ENCODE data around the gene PPM1A. TPM values are rescaled to one million over a fixed set of nuclear protein-coding genes. Genes with fewer than 3 reads are reported as not detected.

PPM1A gene
- total and polyA plus RNA-seq, 9 of the 15 experiments (the other 6 are each of a cell fraction or from before 2014, with no cell fraction given) = 5.5 to 23.9 (median 15.2) TPM

GRCh38 chr14:60332869-60333268, 83.8 kb downstream of the PPM1A start (continued):
- no peak for TF ChIP-seq CHAMP1 (IDR thresholded peaks at IDR 0.05)
- no peak for TF ChIP-seq PREB (CRISPR knock-in tag; IDR thresholded peaks at IDR 0.05)

GRCh38 chr14:60339571-60339970, 90.5 kb downstream of the PPM1A start:
- intact Hi-C loops (cut with micrococcal nuclease) = loop anchor here (10.0 kb wide), 2 partner anchors 275 to 915 kb away; no protein-coding TSS in a partner anchor
- Histone ChIP-seq H3K4me3 (no peak overlapping the region), H3K9ac (ENCODE audit: insufficient read depth in 1 of 2, low read depth in 2 of 2, low read length in 2 of 2) (no peak overlapping the region), H3K79me2 (ENCODE audit: control insufficient read depth, insufficient read depth, low read length) (no peaks in the 10 kb centered on the region), H3K9me1 (ENCODE audit: control insufficient read depth, insufficient read depth, low read length) (no peaks in the 10 kb centered on the region), H3K4me2 (ENCODE audit: insufficient read depth, low read length) (no peak overlapping the region), H3K27ac (ENCODE audit: extremely low read depth, low read depth, low read length) (no peak overlapping the region), H2AFZ (ENCODE audit: low read depth, low read length) (no peak overlapping the region), H3K36me3 (ENCODE audit: control insufficient read depth, insufficient read depth, low read length) (no peaks in the 10 kb centered on the region), H3K9me3 (replicated peaks; ENCODE audit: control insufficient read depth, insufficient read depth, low read depth, low read length) (no peaks in the 10 kb centered on the region), H3K4me1 (replicated peaks in 1 of 2; ENCODE audit: control insufficient read depth in 2 of 2, insufficient read depth in 2 of 2, low read length in 2 of 2) (no peaks in the 10 kb centered on the region), H3K27me3 (ENCODE audit: control insufficient read depth in 2 of 2, insufficient read depth in 2 of 2, low read length in 2 of 2) (no peaks in the 10 kb centered on the region), H4K20me1 (replicated peaks; ENCODE audit: control insufficient read depth, insufficient read depth, low read length) (no peaks in the 10 kb centered on the region)
- 0% methylated on average over 2 of the region's 2 CpGs for WGBS (ENCODE audit: insufficient coverage, low coverage, missing lambda C conversion rate)
- CTCF ChIA-PET (ENCODE audit: low intra/inter-chr PET ratio) = no interaction called here
- POLR2A ChIA-PET = no interaction called here
- DNase-seq (ENCODE audit: extremely low read depth in 1 of 4, low spot score in 3 of 4) (no peak), FAIRE-seq (no peak), ATAC-seq (no peak)
- in situ Hi-C loops (cut with MboI) = loop anchor here (10.0 kb wide), 1 partner anchor 135 kb away; no protein-coding TSS in a partner anchor
- no TSS peak for BruUV-seq (replicated peaks)
- TF ChIP-seq MEIS2 (IDR thresholded peaks at IDR 0.05; ENCODE audit: partially characterized antibody) (no peak), RBM34 (IDR thresholded peaks at IDR 0.05; ENCODE audit: borderline replicate concordance, insufficient read depth, low read length) (no peak), NR3C1 (CRISPR knock-in tag; IDR thresholded peaks at IDR 0.05) (no peak), MCM2 (IDR thresholded peaks at IDR 0.05; ENCODE audit: low read depth) (no peak), XRCC3 (IDR thresholded peaks at IDR 0.05) (no peak), CTCFL (IDR thresholded peaks at IDR 0.05; ENCODE audit: borderline replicate concordance, insufficient read depth, low read depth, low read length, poor library complexity, severe bottlenecking) (no peak), MIER1 (IDR thresholded peaks at IDR 0.05; ENCODE audit: low read depth) (no peak), SMC3 (conservative IDR thresholded peaks at IDR 0.05; ENCODE audit: insufficient read depth, low read depth, low read length) (no peak), ZNF512 (tag; IDR thresholded peaks at IDR 0.05) (no peak), HDAC8 (tag; IDR thresholded peaks at IDR 0.05) (no peak), GABPB1 (CRISPR knock-in tag; IDR thresholded peaks at IDR 0.05) (no peak), TAF9B (IDR thresholded peaks at IDR 0.05; ENCODE audit: partially characterized antibody) (no peak)

Measured in K562 (cell line).